Karpas-422 (cell line): ENCODE data around the gene KRT5. TPM values are rescaled to one million over a fixed set of nuclear protein-coding genes. Genes with fewer than 3 reads are reported as not detected.

ENCODE experiments used
- DNase-seq: peaks from one replicate; pipeline ENCODE4 v3.0.0-alpha.2; 2015
- H2AFZ ChIP-seq: fragments of 200-600 bp; sonication (generic); 2 replicates; pipeline ENCODE4 v1.6.1; 2014; ENCODE audit warnings: antibody characterized with exemption, low read length, mixed read lengths
- H3K27ac ChIP-seq: fragments of 200-600 bp; sonication (generic); 2 replicates; pipeline ENCODE4 v1.5.1; 2014; ENCODE audit warnings: mild to moderate bottlenecking, low read length, moderate library complexity
- H3K27me3 ChIP-seq: fragments of 200-600 bp; sonication (generic); 2 replicates; pipeline ENCODE4 v1.6.1; 2014; ENCODE audit warnings: low read length, mixed read lengths
- H3K36me3 ChIP-seq: fragments of 200-600 bp; sonication (generic); 2 replicates; pipeline ENCODE4 v1.6.1; 2014; ENCODE audit warnings: low read length, mixed read lengths; ENCODE audit not compliant: insufficient read depth
- H3K4me1 ChIP-seq: fragments of 200-600 bp; sonication (generic); 2 replicates; pipeline ENCODE4 v1.6.1; 2014; ENCODE audit warnings: mild to moderate bottlenecking, low read length, mixed read lengths
- H3K4me2 ChIP-seq: fragments of 200-600 bp; sonication (generic); 2 replicates; pipeline ENCODE4 v1.6.1; 2014; ENCODE audit warnings: low read length, low read depth, mild to moderate bottlenecking; ENCODE audit not compliant: poor library complexity, severe bottlenecking
- H3K4me3 ChIP-seq: fragments of 200-600 bp; sonication (generic); 2 replicates; pipeline ENCODE4 v1.5.1; 2014; ENCODE audit warnings: mild to moderate bottlenecking, antibody characterized with exemption, low read length, mixed read lengths
- H3K79me2 ChIP-seq: fragments of 200-600 bp; sonication (generic); 2 replicates; pipeline ENCODE4 v1.6.1; 2014; ENCODE audit warnings: mild to moderate bottlenecking, low read length, mixed read lengths
- H3K9ac ChIP-seq: fragments of 200-600 bp; sonication (generic); 2 replicates; pipeline ENCODE4 v1.6.0; 2014; ENCODE audit warnings: low read length
- H3K9me2 ChIP-seq: fragments of 200-600 bp; sonication (generic), shearing (Covaris generic); replicated peaks from 2 replicates; pipeline ENCODE4 v1.6.0; 2014; ENCODE audit warnings: mild to moderate bottlenecking, low read length, moderate library complexity; ENCODE audit not compliant: insufficient read depth
- H3K9me3 ChIP-seq: fragments of 300-700, 200-600 bp; sonication (generic); 2 replicates; pipeline ENCODE4 v1.6.1; 2014; ENCODE audit warnings: low read length, mixed read lengths
- H4K20me1 ChIP-seq: fragments of 200-600 bp; sonication (generic); 2 replicates; pipeline ENCODE4 v1.6.1; 2014; ENCODE audit warnings: mild to moderate bottlenecking, antibody characterized with exemption, low read length, low read depth; ENCODE audit not compliant: insufficient read depth
- total RNA-seq: library from RNA; depleted of rRNA; stranded (reverse); fragments of >200 nt; shearing (Covaris generic); gene quantifications from 2 replicates; pipeline ENCODE4 v1.2.3, GENCODE V29; 2014; ENCODE audit warnings: low replicate concordance

The KRT5 gene
- total RNA-seq, 1 experiment from 2014 or later: not detected

- Histone ChIP-seq H3K9me2 (no peaks in the 10 kb centered on the region), H3K36me3 (no peaks in the 10 kb centered on the region), H3K4me2 (no peak overlapping the region), H3K27me3 (no peaks in the 10 kb centered on the region), H3K4me1 (peaks cover 11% of the 10 kb centered on the region), H3K9me3 (no peaks in the 10 kb centered on the region), H4K20me1 (no peaks in the 10 kb centered on the region), H3K9ac (no peak overlapping the region), H3K4me3 (no peak overlapping the region), H3K79me2 (no peaks in the 10 kb centered on the region), H2AFZ (no peak overlapping the region), H3K27ac (no peak overlapping the region)
- DNase-seq: no peak
These were observed 977 bp upstream of the KRT5 start for GRCh38 chr12:52521175-52521567.

GRCh38 chr12:52519387-52519703 is 849 bp downstream of the KRT5 start:
- H3K4me2 ChIP-seq: no peak overlapping the region
- H3K36me3 ChIP-seq: no peaks in the 10 kb centered on the region
- H3K27me3 ChIP-seq: no peaks in the 10 kb centered on the region
- H3K4me1 ChIP-seq: no peaks in the 10 kb centered on the region; the same call in 1 of the 2 replicates
- no peak overlapping the region for H3K9ac ChIP-seq
- no peak for DNase-seq
- H3K9me3 ChIP-seq: no peaks in the 10 kb centered on the region
- no peaks in the 10 kb centered on the region for H3K9me2 ChIP-seq
- H3K27ac ChIP-seq: no peak overlapping the region
- no peaks in the 10 kb centered on the region for H3K79me2 ChIP-seq
- H3K4me3 ChIP-seq: no peak overlapping the region
- no peak overlapping the region for H2AFZ ChIP-seq
- H4K20me1 ChIP-seq: no peaks in the 10 kb centered on the region

DNA sequence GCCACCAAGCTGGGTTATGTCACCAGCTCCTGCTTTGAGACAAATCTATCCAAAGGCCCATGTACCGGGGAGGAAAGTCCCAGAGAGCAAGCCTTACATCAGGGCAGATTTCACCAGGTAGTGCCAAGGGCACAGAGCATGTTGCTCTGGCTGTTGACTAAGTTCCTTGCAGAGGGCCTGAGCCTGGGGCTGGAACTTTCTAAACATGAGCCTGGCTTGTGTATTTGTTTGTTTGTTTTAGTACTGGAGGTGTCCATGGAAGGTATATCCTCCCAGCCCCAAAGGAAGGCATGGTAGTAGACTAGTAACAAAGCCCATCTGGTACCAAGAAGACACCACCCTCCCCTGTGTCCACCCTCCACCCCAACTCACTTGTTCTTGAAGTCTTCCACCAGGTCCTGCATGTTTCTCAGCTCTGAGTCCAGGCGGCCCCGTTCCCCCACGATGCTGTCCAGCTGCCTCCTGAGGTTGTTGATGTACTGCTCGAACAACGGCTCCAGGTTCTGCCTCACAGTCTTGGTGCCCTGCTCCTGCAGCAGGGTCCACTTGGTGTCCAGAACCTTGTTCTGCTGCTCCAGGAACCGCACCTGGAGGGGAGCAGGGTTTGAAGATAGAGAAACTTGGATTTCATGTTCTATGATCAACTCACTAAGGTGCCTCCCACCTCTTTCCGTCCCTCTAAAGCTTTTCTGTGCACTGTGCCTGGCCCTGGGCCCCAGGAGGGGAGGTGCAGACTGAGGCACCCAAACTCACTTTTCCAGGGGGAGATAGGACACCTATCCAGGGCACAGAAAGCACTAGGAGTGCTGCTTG is 1.4 kb downstream of the KRT5 start:
- H3K27me3 ChIP-seq: no peaks in the 10 kb centered on the region
- no peak for DNase-seq
- H3K4me2 ChIP-seq: no peak overlapping the region

GRCh38 chr12:52517888-52518287 is 2.3 kb downstream of the KRT5 start:
- Histone ChIP-seq H3K27me3 (no peaks in the 10 kb centered on the region), H2AFZ (no peak overlapping the region), H3K9ac (no peak overlapping the region), H3K27ac (no peak overlapping the region), H3K79me2 (no peaks in the 10 kb centered on the region), H3K9me2 (no peaks in the 10 kb centered on the region), H3K9me3 (no peaks in the 10 kb centered on the region), H3K4me2 (no peak overlapping the region), H3K4me3 (no peak overlapping the region), H3K36me3 (no peaks in the 10 kb centered on the region), H4K20me1 (no peaks in the 10 kb centered on the region), H3K4me1 (no peaks in the 10 kb centered on the region)
- DNase-seq: no peak

More for the DNA sequence above, 1.4 kb downstream of the KRT5 start:
- H3K27ac ChIP-seq: no peak overlapping the region
- no peak overlapping the region for H3K9ac ChIP-seq
- H3K9me3 ChIP-seq: no peaks in the 10 kb centered on the region
- no peaks in the 10 kb centered on the region for H3K79me2 ChIP-seq
- H3K36me3 ChIP-seq: no peaks in the 10 kb centered on the region
- H2AFZ ChIP-seq: no peak overlapping the region
- H3K4me3 ChIP-seq: no peak overlapping the region
- H3K4me1 ChIP-seq: no peaks in the 10 kb centered on the region
- H3K9me2 ChIP-seq: no peaks in the 10 kb centered on the region
- no peaks in the 10 kb centered on the region for H4K20me1 ChIP-seq

DNA sequence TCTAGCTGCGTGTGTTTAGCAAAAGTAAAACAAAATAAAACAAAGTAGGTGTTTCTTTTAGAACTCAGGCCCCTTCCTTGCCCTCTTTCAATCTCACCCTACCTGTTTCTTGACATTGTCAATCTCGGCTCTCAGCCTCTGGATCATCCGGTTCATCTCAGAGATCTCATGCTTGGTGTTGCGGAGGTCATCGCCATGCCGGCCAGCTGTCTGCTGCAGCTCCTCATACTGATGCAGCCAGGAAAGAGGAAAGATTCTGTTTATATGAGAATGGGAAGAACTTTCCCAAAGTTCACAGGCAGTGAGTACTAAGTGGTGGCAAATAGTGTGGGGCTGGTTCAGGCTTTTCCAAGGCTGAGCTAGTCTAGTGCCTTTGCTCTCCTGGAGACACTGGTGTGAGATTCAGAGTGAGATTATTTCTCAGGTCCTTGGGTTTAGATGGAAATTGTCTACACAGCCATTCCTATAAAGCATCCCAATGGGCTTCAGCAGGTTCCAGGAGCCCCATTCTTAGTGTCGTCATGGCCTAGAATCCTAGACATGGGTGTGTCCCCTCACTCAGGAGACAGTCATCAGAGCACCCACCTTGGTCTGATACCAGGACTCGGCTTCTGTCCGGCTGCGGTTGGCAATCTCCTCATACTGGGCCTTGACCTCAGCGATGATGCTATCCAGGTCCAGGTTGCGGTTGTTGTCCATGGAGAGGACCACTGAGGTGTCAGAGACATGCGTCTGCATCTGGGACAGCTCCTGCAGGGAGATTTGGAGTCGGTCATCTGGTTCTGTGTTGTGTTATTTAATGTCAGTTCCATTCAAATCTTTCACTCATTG is 3.0 kb downstream of the KRT5 start:
- no peaks in the 10 kb centered on the region for H4K20me1 ChIP-seq
- no peaks in the 10 kb centered on the region for H3K79me2 ChIP-seq
- no peaks in the 10 kb centered on the region for H3K9me2 ChIP-seq
- no peaks in the 10 kb centered on the region for H3K36me3 ChIP-seq
- no peak for DNase-seq
- no peak overlapping the region for H3K4me3 ChIP-seq
- H2AFZ ChIP-seq: no peak overlapping the region
- no peaks in the 10 kb centered on the region for H3K4me1 ChIP-seq
- H3K4me2 ChIP-seq: no peak overlapping the region
- H3K27me3 ChIP-seq: no peaks in the 10 kb centered on the region
- no peak overlapping the region for H3K27ac ChIP-seq
- H3K9me3 ChIP-seq: no peaks in the 10 kb centered on the region
- no peak overlapping the region for H3K9ac ChIP-seq

DNA sequence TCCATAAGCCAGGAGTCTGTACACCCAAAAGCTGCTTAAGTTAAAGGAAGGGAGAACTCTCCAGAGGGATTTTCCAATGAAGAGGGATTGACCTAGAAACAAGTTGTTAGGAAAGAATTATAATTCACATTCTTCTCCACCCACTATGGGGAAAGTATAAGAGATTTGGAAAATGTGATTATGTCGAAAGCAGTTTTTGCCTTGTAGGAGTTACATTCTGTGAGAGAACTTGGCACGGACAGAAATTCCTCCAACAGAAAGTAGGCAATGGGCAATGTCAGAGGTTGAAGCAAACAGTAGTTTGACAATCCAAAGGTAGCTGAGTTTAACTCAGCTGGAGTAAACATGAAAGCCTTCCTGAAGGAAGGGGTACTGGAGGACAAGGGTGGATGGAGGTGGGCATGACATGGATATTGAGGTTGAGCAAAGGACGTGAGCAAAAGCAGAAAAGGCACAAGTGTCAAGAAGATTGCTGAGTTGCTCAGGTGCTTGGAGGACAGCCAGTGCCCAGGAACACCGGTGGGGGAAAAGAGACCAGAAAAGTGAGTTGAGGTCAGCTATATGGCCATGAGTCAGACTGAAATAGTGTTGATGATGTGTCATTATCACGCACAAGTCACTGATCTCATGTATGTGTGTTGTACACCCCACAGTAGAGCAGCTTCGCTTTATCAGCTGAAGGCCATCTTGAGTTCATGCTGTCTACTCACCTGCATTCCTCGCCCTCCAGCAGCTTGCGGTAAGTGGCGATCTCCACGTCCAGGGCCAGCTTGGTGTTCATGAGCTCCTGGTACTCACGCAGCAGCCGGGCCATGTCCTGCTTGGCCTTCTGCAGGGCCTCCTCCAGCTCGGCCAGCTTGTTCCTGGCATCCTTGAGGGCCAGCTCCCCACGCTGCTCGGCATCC is 4.0 kb downstream of the KRT5 start:
- Histone ChIP-seq H3K9me3 (no peaks in the 10 kb centered on the region), H3K79me2 (no peaks in the 10 kb centered on the region), H4K20me1 (no peaks in the 10 kb centered on the region), H3K9ac (no peak overlapping the region), H3K4me3 (no peak overlapping the region), H3K4me2 (no peak overlapping the region), H3K27ac (no peak overlapping the region), H2AFZ (no peak overlapping the region), H3K9me2 (no peaks in the 10 kb centered on the region), H3K27me3 (no peaks in the 10 kb centered on the region), H3K36me3 (no peaks in the 10 kb centered on the region), H3K4me1 (no peaks in the 10 kb centered on the region)
- DNase-seq: no peak

DNA sequence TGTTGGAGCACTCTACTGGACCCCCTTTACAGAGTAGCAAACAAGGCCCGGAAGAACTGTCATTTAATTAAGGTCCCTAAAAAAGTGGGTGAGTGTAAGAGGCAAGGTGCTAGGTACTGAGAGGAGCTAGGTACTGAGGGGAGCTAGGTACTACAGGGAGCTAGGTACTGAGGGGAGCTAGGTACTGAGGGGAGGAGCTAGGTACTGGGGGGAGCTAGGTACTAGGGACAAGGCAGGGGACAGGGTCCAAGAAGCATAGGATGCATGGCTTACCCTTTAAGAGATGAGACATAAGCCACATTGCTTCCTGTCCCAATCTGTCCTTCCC is 4.9 kb downstream of the KRT5 start:
- no peaks in the 10 kb centered on the region for H3K9me3 ChIP-seq
- H3K36me3 ChIP-seq: no peaks in the 10 kb centered on the region
- H3K79me2 ChIP-seq: no peaks in the 10 kb centered on the region
- no peak overlapping the region for H3K9ac ChIP-seq
- DNase-seq: no peak
- no peak overlapping the region for H3K4me3 ChIP-seq
- no peak overlapping the region for H3K4me2 ChIP-seq
- H3K9me2 ChIP-seq: no peaks in the 10 kb centered on the region
- H3K27ac ChIP-seq: no peak overlapping the region
- no peaks in the 10 kb centered on the region for H3K27me3 ChIP-seq
- H2AFZ ChIP-seq: no peak overlapping the region
- H4K20me1 ChIP-seq: no peaks in the 10 kb centered on the region
- peaks cover 2% of the 10 kb centered on the region; the same call in 1 of the 2 replicates for H3K4me1 ChIP-seq
